ENCODE results near the gene DNAJC7. TPM values are rescaled to one million over a fixed set of nuclear protein-coding genes. Genes with fewer than 3 reads are reported as not detected.

The DNAJC7 gene
- total RNA-seq, 1 donor from 2014 or later, result 57.6 TPM

GRCh38 chr17:42051013-42051400, 33.8 kb upstream of the DNAJC7 start:
- no peak for TF ChIP-seq CTCF (conservative IDR thresholded peaks at IDR 0.05; ENCODE audit: low read depth, low read length)
- H3K4me3 ChIP-seq (ENCODE audit: low read depth, low read length), result peak overlapping the region; percentile 60
- DNase-seq (ENCODE audit: low read depth), result no peak

GRCh38 chr17:42050393-42051012, 33.3 kb upstream of the DNAJC7 start, which contains the start of gene C17orf113:
Gene C17orf113, minus strand, starts transcription at chr17:42050601. Its CDS starts 7,225 bp downstream, at chr17:42043376.
- TF ChIP-seq CTCF (conservative IDR thresholded peaks at IDR 0.05; ENCODE audit: low read depth, low read length), result peak; percentile 25
- peak within 1 kb of the TSS; percentile 60 for H3K4me3 ChIP-seq (ENCODE audit: low read depth, low read length)
- no peak for DNase-seq (ENCODE audit: low read depth)

GRCh38 chr17:42049834-42050392, 32.7 kb upstream of the DNAJC7 start:
- H3K4me3 ChIP-seq (ENCODE audit: low read depth, low read length), result peak overlapping the region; percentile 60
- no peak for TF ChIP-seq CTCF (conservative IDR thresholded peaks at IDR 0.05; ENCODE audit: low read depth, low read length)
- no peak for DNase-seq (ENCODE audit: low read depth)

GRCh38 chr17:42047343-42047742, 30.1 kb upstream of the DNAJC7 start:
- H3K4me3 ChIP-seq (ENCODE audit: low read depth, low read length), result no peak overlapping the region
- DNase-seq (ENCODE audit: low read depth), result no peak
- TF ChIP-seq CTCF (conservative IDR thresholded peaks at IDR 0.05; ENCODE audit: low read depth, low read length), result no peak

- no peak for TF ChIP-seq CTCF (conservative IDR thresholded peaks at IDR 0.05; ENCODE audit: low read depth, low read length)
- no peak overlapping the region for H3K4me3 ChIP-seq (ENCODE audit: low read depth, low read length)
- DNase-seq (ENCODE audit: low read depth), result no peak
Observed at GRCh38 chr17:42045719-42046118, 28.5 kb upstream of the DNAJC7 start.

- DNase-seq (ENCODE audit: low read depth), result no peak
- H3K4me3 ChIP-seq (ENCODE audit: low read depth, low read length), result no peak overlapping the region
- TF ChIP-seq CTCF (conservative IDR thresholded peaks at IDR 0.05; ENCODE audit: low read depth, low read length), result no peak
Observed at GRCh38 chr17:42042598-42043319, 25.5 kb upstream of the DNAJC7 start.
